ENCODE results near the gene GNGT2.
"Not testable (repeated sequence)": the region's sequence is repeated elsewhere in the genome, so short reads cannot be mapped to it uniquely, and the experiment has no call there.

- TF ChIP-seq CTCF, POLR2A (IDR thresholded peaks at IDR 0.05): not testable (repeated sequence)
Measured at GRCh38 chr17:49170711-49171110, 39.7 kb downstream of the GNGT2 start.
